Stimulated activated CD8-positive, alpha-beta memory T cell treated with anti-CD3 and anti-CD28 coated beads, Interleukin-7, amount 100 ng/mL, for 1 hour (primary cell): ENCODE results near the gene PRMT2.

Experiments used
- DNase-seq, 2 donors: peaks; one replicate each; pipeline ENCODE4 v3.0.0-alpha.2; 2020; ENCODE audit warnings: low read depth in 2 of 2

PRMT2 gene

DNA sequence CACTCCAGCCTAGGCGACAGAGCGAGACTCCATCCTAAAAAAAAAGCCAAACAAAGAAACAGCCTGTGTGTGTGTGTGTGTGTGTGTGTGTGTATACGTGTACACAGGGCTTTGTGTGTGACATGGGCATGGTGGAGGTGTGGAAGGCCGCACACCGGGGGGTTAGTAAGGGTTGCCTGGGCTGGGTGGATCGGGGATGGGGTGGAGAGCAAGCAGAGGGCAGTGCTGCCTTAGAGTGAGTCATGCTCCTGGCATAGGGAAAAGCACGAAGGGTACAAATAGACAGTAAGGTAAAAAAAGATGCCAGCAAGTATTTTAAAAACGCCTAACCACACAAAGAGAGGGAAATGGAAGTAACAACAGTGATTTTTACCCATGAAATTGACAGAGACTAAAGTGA is 6.2 kb downstream of the PRMT2 start:
- no peak for DNase-seq

DNA sequence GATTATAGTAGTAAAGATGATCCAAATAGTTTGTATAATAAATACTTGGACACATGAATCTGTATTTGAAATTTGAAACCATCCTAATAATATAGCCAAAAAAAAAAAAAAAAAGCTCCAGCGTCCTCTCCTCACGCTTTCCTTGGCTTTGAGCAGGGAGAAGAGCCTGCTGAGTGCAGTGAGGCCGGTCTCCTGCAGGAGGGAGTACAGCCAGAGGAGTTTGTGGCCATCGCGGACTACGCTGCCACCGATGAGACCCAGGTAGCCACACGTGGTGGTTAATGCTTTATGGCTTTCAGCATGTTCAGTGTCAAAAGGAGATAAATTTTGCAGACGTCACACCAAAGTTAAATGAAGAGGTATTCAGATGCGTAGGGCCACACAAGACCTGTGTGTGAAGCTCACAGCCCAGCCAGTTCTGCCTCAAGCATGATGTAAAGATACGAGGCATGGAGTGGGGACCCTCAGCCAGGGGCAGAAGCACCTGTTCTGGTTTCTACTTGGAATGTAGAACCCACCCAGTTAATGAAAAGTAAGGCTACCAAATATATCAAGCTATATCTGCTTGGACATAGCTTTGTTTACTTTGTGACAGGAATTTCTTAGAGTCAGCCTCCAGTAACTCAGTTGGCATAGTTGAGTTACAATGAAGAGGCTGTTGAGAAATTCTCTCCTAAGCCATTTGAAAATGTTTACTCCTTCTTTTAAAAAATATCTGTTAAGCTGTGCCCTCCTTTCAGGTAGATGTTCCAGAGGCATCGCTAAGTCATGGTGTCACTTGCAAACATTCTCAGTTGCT is 8.1 kb downstream of the PRMT2 start:
- no peak for DNase-seq

GRCh38 chr21:46645840-46646239 is 10.4 kb downstream of the PRMT2 start:
- no peak for DNase-seq

GRCh38 chr21:46646541-46647154 is 11.2 kb downstream of the PRMT2 start:
- no peak for DNase-seq

DNA sequence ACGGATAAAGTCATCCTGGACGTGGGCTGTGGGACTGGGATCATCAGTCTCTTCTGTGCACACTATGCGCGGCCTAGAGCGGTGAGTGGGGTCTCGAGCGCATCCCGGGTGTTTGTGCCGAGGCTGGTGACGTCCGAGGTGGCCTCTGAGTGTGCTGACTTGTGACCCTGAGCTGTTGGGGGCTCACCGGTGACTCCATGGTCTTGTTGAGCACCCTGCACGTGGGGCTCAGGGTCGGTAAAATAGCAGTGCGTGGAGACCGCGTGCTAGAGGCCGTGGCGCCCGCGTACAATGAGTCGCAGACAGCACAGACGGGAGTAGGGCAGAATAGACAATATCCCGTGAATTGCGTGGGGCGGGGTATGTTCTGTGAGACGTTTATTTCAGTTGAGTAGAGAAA is 13.1 kb downstream of the PRMT2 start:
- DNase-seq: no peak

GRCh38 chr21:46649356-46649755 is 13.9 kb downstream of the PRMT2 start:
- no peak for DNase-seq

GRCh38 chr21:46650476-46651098 is 15.1 kb downstream of the PRMT2 start:
- DNase-seq: no peak

DNA sequence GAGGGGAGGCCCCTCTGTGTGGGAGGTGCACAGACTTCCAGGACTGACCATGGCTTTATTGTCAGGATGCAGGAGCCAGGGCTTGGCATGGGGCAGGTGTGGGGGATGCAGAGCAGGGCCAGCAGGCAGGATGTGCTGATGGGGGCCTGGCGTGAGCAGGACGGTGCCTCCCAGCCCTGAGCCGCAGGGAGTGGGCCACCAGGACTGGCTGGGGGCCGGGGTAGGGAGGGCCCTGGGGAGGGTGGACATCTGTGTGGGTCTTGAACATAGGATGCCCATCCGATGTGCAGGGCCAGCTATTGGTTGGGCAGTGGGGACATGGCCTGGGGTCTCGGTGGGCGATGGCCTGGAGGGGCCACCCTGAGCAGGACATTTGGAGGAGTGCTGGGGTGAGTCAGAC is 15.6 kb downstream of the PRMT2 start:
- DNase-seq: no peak

- DNase-seq: no peak
These were observed 19.8 kb downstream of the PRMT2 start for GRCh38 chr21:46655230-46655629.

DNA sequence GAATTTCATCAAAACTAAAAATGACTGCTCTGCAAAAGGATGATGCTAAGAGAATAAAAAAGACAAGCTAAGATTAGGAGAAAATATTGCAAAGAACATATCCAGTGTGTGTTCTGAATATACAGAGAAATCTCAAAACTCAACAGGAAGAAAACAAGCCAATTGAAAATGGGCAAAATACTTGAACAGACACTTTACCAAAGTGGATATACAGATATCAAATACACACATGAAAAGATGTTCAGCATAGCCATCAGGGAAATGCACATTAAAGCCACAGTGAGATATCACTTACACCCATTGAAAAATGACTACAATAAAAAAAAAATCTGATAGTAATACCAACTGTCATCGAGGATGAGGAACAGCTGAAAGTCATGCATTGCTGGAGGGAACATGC is 21.3 kb downstream of the PRMT2 start:
- DNase-seq: no peak

DNA sequence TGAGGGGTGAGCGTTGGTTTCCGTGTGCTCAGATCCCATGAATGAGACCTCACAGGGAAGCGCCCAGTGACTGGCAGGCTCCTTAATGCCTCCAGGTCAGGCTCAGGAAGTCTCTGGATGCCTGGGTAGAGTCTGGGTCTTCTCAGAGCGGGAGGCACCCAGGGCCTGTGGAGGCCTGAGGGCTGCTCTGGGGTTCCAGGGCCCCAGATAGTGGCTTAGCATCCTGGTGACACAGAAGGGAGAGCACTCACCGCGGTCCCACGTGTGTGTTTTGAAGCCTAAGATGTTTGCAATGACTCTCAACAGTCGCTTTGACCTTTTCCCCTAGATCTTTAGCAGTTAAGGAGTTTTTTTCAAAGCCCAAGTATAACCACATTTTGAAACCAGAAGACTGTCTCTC is 25.0 kb downstream of the PRMT2 start:
- DNase-seq: no peak

- no peak for DNase-seq
These were observed 25.7 kb downstream of the PRMT2 start for GRCh38 chr21:46661211-46661625.

GRCh38 chr21:46661642-46662366 is 26.3 kb downstream of the PRMT2 start:
- DNase-seq: no peak

DNA sequence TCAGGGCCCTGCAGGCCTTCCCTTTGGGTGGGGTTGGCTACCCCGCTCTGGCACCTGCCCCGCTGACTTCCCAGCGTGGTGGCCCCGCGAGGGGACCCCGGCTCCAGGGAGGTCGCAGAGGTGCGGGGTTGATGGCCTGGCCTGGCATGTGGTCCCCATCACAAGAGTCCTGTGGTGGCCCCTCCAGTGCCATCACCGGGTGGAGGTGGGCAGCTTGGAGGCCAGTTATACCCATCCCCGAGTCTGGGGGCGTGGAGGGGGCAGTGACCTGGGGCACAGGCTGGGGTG is 26.8 kb downstream of the PRMT2 start:
- no peak for DNase-seq

GRCh38 chr21:46662765-46663500 is 27.5 kb downstream of the PRMT2 start:
- no peak for DNase-seq

GRCh38 chr21:46663754-46664153 is 28.3 kb downstream of the PRMT2 start:
- no peak for DNase-seq

- no peak for DNase-seq
These were observed 29.0 kb downstream of the PRMT2 start for GRCh38 chr21:46664316-46664995.

DNA sequence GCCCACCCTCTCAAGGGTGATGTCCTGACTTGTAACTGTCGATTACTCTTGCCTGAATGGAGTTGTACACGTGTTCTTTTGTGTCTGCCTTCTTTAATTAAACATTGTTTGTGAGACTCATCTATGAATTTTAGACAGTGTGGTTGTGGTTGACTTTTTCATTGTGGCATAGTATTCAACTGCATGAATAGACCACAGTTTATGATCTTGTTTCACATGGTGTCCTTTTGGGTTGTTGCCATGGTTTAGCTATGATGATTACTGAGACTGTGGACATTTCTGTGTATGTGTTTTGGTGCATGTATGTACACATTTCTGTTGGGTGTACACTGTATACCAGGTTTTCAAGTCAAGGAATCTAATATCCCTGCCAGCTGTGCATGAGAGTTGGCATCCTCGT is 30.1 kb downstream of the PRMT2 start:
- DNase-seq: no peak

DNA sequence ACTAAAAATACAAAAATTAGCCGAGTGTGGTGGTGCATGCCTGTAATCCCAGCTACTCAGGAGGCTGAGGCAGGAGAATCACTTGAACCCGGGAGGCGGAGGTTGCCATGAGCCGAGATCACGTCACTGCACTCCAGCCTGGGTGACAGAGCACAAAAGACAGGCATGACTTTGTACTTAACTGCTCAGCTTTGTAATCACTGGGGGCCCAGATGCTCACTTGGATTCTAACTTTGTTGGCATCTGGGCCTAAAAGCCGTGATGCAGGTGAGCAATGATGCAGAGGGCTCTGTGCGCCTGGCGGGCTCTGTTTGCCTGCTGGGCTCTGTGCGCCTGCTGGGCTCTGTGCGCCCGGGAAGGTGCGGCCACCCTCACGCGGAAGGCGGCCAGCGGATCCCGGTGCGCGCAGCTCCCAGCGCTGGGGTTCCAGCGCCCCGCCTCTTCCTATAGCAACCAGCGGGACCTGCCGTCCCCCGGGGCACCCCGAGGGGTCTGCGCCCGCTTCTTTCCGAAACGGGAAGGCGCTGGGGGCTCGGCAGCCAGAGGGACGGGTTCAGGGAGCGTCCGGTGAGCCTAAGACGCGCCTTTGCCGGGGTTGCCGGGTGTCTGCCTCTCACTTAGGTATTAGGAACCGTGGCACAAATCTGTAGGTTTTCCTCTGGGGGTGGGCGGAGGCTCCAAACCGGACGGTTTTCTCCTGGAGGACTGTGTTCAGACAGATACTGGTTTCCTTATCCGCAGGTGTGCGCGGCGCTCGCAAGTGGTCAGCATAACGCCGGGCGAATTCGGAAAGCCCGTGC is 31.7 kb downstream of the PRMT2 start:
- DNase-seq: no peak

GRCh38 chr21:46667741-46668380 is 32.4 kb downstream of the PRMT2 start:
- no peak for DNase-seq
